Neural progenitor cell (in vitro differentiated cells): ENCODE results near the gene PRSS27.
"Not testable (repeated sequence)": the region's sequence is repeated elsewhere in the genome, so short reads cannot be mapped to it uniquely, and the experiment has no call there.

Experiments
- CTCF ChIP-seq: fragments of 200-600 bp; sonication (generic); IDR thresholded peaks from 2 replicates; pipeline ENCODE4 v1.5.1; 2017; ENCODE audit warnings: antibody characterized with exemption, mild to moderate bottlenecking
- EZH2 ChIP-seq: fragments of 200-600 bp; sonication (generic); IDR thresholded peaks from 2 replicates; pipeline ENCODE4 v1.6.1; 2017; ENCODE audit warnings: antibody characterized with exemption, mild to moderate bottlenecking, moderate library complexity

DNA sequence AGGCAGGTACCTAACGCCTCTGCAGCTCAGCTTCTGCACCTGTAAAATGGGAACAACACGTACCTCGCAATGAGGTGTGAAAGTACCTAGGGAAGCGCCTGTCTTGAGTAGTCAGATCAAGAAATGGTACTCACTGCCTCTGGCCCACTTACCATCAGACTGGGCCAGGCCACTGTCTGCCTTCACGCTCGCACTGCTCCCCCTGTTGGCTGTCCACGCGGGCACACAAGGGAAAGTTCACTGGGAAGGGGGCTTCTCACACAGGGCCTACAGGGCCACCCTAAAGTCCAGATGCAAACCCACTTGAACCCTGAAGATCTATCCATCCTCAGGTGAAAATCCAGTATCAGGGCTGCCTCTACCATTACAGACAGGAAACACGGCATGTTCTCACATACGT is 48.8 kb downstream of the PRSS27 start:
- not testable (repeated sequence) for TF ChIP-seq EZH2
- peak; percentile 50 for TF ChIP-seq CTCF
